ENCODE measurements around the gene TRNAU1AP. TPM values are rescaled to one million over a fixed set of nuclear protein-coding genes. Genes with fewer than 3 reads are reported as not detected.

TRNAU1AP gene
- total and polyA plus RNA-seq, 2 of the 13 experiments (the other 11 are each of a cell fraction or from before 2014, with no cell fraction given): 29.0 to 42.9 TPM

DNA sequence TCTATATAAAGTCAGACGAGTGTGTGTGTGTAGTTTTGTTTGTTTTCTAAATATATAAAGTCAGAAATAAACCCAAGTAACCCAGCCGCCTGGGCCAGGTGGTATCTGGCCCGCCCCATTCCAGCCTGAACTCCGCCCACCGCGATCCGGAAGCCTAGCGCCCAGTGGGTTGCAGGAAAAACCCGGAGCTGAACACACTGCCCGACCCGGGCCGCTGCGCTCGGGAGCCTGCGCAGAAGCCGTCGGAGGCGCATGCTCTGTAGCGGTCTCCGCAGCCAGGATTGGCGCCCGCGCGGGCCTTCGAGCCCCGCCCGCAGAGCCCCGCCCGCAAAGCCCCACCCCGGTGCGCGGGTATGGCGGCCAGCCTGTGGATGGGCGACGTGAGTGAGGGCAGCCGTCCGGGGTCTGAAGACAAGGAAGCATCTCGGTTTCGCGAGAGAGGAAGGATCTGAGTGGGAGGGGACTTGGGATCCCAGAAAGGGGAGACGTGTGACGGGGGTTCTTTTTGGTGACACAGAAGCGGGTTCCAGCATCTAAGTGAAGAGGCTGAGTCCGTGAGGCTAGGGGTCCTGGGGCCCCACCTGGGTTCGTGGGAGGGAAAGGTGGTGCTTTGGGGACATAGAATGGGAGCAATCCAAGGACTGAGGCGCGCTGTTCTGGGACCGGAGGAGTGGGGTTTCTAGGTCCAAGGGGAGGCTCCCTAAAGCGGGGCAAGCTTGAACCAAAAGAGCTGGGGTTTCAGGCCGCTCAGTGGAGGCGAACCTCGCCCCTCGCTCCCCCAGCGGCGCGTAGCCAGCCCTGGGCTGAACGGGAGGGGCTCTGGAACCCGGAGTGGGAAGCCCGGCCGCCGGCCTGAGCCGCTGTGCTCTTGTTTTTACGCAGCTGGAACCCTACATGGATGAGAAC lies at the start of gene TRNAU1AP (continued):
- TF ChIP-seq, protein P1, sequence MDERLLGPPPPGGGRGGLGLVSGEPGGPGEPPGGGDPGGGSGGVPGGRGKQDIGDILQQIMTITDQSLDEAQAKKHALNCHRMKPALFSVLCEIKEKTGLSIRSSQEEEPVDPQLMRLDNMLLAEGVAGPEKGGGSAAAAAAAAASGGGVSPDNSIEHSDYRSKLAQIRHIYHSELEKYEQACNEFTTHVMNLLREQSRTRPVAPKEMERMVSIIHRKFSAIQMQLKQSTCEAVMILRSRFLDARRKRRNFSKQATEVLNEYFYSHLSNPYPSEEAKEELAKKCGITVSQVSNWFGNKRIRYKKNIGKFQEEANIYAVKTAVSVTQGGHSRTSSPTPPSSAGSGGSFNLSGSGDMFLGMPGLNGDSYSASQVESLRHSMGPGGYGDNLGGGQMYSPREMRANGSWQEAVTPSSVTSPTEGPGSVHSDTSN (CRISPR knock-in tag; IDR thresholded peaks at IDR 0.05): no peak
- TF ChIP-seq, protein P2, sequence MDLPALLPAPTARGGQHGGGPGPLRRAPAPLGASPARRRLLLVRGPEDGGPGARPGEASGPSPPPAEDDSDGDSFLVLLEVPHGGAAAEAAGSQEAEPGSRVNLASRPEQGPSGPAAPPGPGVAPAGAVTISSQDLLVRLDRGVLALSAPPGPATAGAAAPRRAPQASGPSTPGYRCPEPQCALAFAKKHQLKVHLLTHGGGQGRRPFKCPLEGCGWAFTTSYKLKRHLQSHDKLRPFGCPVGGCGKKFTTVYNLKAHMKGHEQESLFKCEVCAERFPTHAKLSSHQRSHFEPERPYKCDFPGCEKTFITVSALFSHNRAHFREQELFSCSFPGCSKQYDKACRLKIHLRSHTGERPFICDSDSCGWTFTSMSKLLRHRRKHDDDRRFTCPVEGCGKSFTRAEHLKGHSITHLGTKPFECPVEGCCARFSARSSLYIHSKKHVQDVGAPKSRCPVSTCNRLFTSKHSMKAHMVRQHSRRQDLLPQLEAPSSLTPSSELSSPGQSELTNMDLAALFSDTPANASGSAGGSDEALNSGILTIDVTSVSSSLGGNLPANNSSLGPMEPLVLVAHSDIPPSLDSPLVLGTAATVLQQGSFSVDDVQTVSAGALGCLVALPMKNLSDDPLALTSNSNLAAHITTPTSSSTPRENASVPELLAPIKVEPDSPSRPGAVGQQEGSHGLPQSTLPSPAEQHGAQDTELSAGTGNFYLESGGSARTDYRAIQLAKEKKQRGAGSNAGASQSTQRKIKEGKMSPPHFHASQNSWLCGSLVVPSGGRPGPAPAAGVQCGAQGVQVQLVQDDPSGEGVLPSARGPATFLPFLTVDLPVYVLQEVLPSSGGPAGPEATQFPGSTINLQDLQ (CRISPR knock-in tag; IDR thresholded peaks at IDR 0.05): 0 out of 2 replicates have a peak, but pooled peaks have one; percentile 53
- TF ChIP-seq ZNF431 (CRISPR knock-in tag; IDR thresholded peaks at IDR 0.05; ENCODE audit: borderline replicate concordance, low read depth): peak; percentile 62; the same call in 1 of the 2 replicates
- TF ChIP-seq, protein P3, sequence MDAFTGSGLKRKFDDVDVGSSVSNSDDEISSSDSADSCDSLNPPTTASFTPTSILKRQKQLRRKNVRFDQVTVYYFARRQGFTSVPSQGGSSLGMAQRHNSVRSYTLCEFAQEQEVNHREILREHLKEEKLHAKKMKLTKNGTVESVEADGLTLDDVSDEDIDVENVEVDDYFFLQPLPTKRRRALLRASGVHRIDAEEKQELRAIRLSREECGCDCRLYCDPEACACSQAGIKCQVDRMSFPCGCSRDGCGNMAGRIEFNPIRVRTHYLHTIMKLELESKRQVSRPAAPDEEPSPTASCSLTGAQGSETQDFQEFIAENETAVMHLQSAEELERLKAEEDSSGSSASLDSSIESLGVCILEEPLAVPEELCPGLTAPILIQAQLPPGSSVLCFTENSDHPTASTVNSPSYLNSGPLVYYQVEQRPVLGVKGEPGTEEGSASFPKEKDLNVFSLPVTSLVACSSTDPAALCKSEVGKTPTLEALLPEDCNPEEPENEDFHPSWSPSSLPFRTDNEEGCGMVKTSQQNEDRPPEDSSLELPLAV (CRISPR knock-in tag; conservative IDR thresholded peaks at IDR 0.05; ENCODE audit: low read depth): no peak
- TF ChIP-seq, protein P4, sequence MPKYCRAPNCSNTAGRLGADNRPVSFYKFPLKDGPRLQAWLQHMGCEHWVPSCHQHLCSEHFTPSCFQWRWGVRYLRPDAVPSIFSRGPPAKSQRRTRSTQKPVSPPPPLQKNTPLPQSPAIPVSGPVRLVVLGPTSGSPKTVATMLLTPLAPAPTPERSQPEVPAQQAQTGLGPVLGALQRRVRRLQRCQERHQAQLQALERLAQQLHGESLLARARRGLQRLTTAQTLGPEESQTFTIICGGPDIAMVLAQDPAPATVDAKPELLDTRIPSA (CRISPR knock-in tag; IDR thresholded peaks at IDR 0.05; ENCODE audit: borderline replicate concordance): peak; percentile 66; the same call in 1 of the 2 replicates
- TF ChIP-seq MED1 (CRISPR knock-in tag; IDR thresholded peaks at IDR 0.05): peak; percentile 87
- no peak for TF ChIP-seq BRD4 (CRISPR knock-in tag; IDR thresholded peaks at IDR 0.05)
- no peak for TF ChIP-seq ZIK1 (CRISPR knock-in tag; IDR thresholded peaks at IDR 0.05; ENCODE audit: borderline replicate concordance, low read depth)
- TF ChIP-seq EHMT2 (IDR thresholded peaks at IDR 0.05; ENCODE audit: borderline replicate concordance, low read depth, low read length): no peak
- no peak for TF ChIP-seq SNRNP70 (IDR thresholded peaks at IDR 0.05; ENCODE audit: low read depth, low read length)
- TF ChIP-seq, protein P5, sequence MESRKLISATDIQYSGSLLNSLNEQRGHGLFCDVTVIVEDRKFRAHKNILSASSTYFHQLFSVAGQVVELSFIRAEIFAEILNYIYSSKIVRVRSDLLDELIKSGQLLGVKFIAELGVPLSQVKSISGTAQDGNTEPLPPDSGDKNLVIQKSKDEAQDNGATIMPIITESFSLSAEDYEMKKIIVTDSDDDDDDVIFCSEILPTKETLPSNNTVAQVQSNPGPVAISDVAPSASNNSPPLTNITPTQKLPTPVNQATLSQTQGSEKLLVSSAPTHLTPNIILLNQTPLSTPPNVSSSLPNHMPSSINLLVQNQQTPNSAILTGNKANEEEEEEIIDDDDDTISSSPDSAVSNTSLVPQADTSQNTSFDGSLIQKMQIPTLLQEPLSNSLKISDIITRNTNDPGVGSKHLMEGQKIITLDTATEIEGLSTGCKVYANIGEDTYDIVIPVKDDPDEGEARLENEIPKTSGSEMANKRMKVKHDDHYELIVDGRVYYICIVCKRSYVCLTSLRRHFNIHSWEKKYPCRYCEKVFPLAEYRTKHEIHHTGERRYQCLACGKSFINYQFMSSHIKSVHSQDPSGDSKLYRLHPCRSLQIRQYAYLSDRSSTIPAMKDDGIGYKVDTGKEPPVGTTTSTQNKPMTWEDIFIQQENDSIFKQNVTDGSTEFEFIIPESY (CRISPR knock-in tag; IDR thresholded peaks at IDR 0.05): peak; percentile 60; the same call in 1 of the 2 replicates
- TF ChIP-seq, protein P6, sequence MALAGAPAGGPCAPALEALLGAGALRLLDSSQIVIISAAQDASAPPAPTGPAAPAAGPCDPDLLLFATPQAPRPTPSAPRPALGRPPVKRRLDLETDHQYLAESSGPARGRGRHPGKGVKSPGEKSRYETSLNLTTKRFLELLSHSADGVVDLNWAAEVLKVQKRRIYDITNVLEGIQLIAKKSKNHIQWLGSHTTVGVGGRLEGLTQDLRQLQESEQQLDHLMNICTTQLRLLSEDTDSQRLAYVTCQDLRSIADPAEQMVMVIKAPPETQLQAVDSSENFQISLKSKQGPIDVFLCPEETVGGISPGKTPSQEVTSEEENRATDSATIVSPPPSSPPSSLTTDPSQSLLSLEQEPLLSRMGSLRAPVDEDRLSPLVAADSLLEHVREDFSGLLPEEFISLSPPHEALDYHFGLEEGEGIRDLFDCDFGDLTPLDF (CRISPR knock-in tag; IDR thresholded peaks at IDR 0.05): peak; percentile 92
- TF ChIP-seq CEBPB (IDR thresholded peaks at IDR 0.05; ENCODE audit: borderline replicate concordance, low read depth, low read length): no peak
- no peak for TF ChIP-seq ZBTB21 (CRISPR knock-in tag; IDR thresholded peaks at IDR 0.05)
- TF ChIP-seq, protein P7, sequence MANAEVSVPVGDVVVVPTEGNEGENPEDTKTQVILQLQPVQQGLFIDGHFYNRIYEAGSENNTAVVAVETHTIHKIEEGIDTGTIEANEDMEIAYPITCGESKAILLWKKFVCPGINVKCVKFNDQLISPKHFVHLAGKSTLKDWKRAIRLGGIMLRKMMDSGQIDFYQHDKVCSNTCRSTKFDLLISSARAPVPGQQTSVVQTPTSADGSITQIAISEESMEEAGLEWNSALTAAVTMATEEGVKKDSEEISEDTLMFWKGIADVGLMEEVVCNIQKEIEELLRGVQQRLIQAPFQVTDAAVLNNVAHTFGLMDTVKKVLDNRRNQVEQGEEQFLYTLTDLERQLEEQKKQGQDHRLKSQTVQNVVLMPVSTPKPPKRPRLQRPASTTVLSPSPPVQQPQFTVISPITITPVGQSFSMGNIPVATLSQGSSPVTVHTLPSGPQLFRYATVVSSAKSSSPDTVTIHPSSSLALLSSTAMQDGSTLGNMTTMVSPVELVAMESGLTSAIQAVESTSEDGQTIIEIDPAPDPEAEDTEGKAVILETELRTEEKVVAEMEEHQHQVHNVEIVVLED (CRISPR knock-in tag; IDR thresholded peaks at IDR 0.05; ENCODE audit: borderline replicate concordance): peak; percentile 76
- TF ChIP-seq ZNF282 (IDR thresholded peaks at IDR 0.05; ENCODE audit: partially characterized antibody): no peak
